Ishikawa (cell line): Measurements from ENCODE around the gene DPYSL5.

Experiments
- CEBPB ChIP-seq: IDR thresholded peaks from 2 replicates; pipeline ENCODE4 v1.6.1; 2012
- CREB1 ChIP-seq: IDR thresholded peaks from 2 replicates; pipeline ENCODE4 v1.6.1; 2012; ENCODE audit warnings: low read depth
- EGR1 ChIP-seq: IDR thresholded peaks from 2 replicates; pipeline ENCODE4 v1.6.1; 2012
- EP300 ChIP-seq: IDR thresholded peaks from 2 replicates; pipeline ENCODE4 v1.6.1; 2012; ENCODE audit warnings: borderline replicate concordance
- FOXM1 ChIP-seq: IDR thresholded peaks from 2 replicates; pipeline ENCODE4 v1.6.1; 2012; ENCODE audit warnings: low read depth, borderline replicate concordance
- NFIC ChIP-seq: IDR thresholded peaks from 2 replicates; pipeline ENCODE4 v1.6.1; 2012
- RAD21 ChIP-seq: IDR thresholded peaks from 2 replicates; pipeline ENCODE4 v1.6.1; 2012; ENCODE audit warnings: low read depth
- TAF1 ChIP-seq: IDR thresholded peaks from 2 replicates; pipeline ENCODE4 v1.6.1; 2012; ENCODE audit warnings: low read depth, mild to moderate bottlenecking
- TCF12 ChIP-seq: IDR thresholded peaks from 2 replicates; pipeline ENCODE4 v1.6.1; 2012; ENCODE audit warnings: low read depth
- TEAD4 ChIP-seq: IDR thresholded peaks from 2 replicates; pipeline ENCODE4 v1.6.1; 2012
- YY1 ChIP-seq: IDR thresholded peaks from 2 replicates; pipeline ENCODE4 v1.6.1; 2012; ENCODE audit warnings: low read depth
- ZBTB7A ChIP-seq: IDR thresholded peaks from 2 replicates; pipeline ENCODE4 v1.6.1; 2012; ENCODE audit warnings: low read depth
- TF ChIP-seq, protein P1 (sequence below): IDR thresholded peaks from 2 replicates; pipeline ENCODE4 v1.6.1; 2012; ENCODE audit warnings: low read depth, mild to moderate bottlenecking
- TF ChIP-seq, protein P2 (sequence below): IDR thresholded peaks from 2 replicates; pipeline ENCODE4 v1.6.1; 2012
- TF ChIP-seq, protein P3 (sequence below): IDR thresholded peaks from 2 replicates; pipeline ENCODE4 v1.6.1; 2012

The DPYSL5 gene

DNA sequence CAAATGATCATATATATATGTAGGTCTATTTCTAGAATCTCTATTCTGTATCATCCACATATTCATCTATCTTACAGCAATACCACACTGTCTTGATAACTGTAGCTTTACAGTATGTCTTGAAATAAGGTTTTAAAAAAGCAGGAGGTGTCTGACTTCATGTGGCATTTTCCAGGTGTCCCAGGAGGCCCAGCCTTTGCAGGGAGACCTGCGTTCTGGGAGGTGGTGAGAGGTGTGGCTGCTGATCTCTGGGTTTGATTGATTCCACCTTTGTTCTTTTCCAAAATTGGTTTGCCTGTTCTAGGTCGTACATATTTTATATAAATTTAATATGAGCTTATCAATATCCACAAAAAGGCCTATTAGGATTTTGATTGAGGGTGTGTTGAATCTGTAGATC lies 26.6 kb downstream of the DPYSL5 start:
- TF ChIP-seq, protein P1, sequence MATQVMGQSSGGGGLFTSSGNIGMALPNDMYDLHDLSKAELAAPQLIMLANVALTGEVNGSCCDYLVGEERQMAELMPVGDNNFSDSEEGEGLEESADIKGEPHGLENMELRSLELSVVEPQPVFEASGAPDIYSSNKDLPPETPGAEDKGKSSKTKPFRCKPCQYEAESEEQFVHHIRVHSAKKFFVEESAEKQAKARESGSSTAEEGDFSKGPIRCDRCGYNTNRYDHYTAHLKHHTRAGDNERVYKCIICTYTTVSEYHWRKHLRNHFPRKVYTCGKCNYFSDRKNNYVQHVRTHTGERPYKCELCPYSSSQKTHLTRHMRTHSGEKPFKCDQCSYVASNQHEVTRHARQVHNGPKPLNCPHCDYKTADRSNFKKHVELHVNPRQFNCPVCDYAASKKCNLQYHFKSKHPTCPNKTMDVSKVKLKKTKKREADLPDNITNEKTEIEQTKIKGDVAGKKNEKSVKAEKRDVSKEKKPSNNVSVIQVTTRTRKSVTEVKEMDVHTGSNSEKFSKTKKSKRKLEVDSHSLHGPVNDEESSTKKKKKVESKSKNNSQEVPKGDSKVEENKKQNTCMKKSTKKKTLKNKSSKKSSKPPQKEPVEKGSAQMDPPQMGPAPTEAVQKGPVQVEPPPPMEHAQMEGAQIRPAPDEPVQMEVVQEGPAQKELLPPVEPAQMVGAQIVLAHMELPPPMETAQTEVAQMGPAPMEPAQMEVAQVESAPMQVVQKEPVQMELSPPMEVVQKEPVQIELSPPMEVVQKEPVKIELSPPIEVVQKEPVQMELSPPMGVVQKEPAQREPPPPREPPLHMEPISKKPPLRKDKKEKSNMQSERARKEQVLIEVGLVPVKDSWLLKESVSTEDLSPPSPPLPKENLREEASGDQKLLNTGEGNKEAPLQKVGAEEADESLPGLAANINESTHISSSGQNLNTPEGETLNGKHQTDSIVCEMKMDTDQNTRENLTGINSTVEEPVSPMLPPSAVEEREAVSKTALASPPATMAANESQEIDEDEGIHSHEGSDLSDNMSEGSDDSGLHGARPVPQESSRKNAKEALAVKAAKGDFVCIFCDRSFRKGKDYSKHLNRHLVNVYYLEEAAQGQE, result no peak
- TF ChIP-seq, protein P2, sequence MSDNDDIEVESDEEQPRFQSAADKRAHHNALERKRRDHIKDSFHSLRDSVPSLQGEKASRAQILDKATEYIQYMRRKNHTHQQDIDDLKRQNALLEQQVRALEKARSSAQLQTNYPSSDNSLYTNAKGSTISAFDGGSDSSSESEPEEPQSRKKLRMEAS, result no peak
- no peak for TF ChIP-seq TEAD4
- TF ChIP-seq EP300, result no peak
- no peak for TF ChIP-seq CEBPB
- TF ChIP-seq EGR1, result no peak

DNA sequence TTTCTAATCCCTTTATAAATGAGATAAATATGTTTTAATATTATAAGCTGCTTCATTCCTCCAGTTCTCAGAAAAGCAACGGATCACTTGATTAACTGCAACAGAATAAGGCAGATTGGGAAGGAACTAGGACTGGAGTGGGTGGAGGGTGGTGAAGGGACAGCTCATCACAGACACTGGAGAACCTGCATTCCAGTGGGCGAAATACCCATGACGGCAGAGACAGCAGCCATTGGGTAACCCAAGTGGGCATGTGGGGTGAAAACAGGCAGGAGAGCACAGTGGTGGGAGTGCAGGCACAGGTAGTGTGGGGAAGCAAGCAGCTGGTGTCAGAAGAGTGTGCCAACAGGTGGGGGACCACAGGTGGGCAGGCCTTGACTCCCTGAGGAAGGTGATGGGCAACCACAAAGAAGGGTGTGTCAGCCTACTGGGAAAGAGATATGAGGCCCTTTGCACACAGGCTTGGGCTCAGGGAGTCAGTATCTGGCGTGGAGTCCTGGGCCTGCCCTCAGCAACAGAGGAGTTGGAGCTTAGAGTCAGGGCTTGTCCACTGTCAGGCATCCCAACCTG lies 27.2 kb downstream of the DPYSL5 start:
- TF ChIP-seq CEBPB, result no peak

DNA sequence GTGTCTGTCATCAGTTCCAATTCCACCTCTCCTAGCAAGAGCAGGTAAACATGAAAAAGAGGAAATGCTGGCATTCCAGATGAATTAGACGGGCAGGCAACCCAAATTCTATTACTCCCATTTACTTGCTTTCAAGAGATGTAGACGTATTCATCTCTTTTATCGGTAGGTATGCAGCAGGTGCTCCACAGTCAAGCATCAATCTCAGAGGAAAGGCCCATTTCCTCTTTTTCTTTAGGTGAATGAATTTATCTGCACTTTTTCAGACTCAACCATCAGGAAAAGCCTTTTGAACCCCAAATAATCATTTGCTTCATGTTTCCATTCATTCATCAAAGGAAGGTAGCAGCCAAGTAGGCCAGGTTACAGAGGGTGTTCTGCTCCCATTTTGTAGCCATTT lies 27.9 kb downstream of the DPYSL5 start:
- no peak for TF ChIP-seq RAD21
- TF ChIP-seq, protein P3, sequence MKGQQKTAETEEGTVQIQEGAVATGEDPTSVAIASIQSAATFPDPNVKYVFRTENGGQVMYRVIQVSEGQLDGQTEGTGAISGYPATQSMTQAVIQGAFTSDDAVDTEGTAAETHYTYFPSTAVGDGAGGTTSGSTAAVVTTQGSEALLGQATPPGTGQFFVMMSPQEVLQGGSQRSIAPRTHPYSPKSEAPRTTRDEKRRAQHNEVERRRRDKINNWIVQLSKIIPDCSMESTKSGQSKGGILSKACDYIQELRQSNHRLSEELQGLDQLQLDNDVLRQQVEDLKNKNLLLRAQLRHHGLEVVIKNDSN, result no peak
- TF ChIP-seq EGR1, result no peak
- TF ChIP-seq EP300, result no peak
- no peak for TF ChIP-seq CREB1
- TF ChIP-seq TEAD4, result no peak
- TF ChIP-seq, protein P2, result no peak
- TF ChIP-seq TAF1, result no peak
- no peak for TF ChIP-seq NFIC
- TF ChIP-seq CEBPB, result no peak
- TF ChIP-seq ZBTB7A, result no peak
- TF ChIP-seq, protein P1, result no peak
- TF ChIP-seq FOXM1, result no peak

DNA sequence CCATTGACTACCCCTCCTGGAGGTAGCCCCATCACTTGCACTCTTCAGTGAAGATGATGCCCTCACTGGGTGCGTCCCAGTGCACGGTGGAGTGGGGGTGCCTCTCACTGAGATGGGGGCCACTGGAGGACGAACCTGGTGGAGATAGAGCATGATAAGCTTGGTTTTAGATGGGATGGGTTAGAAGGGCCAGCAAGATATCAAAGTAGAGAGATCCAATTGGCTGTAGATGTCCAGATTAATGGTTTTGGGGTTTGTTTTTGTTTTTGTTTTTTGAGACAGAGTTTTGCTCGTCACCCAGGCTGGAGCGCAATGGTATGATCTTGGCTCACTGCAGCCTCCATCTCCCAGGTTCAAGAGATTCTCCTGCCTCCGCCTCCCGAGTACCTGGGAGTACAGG lies 28.3 kb downstream of the DPYSL5 start:
- TF ChIP-seq TEAD4 (no peak), RAD21 (no peak), TCF12 (no peak), ZBTB7A (no peak), TAF1 (no peak), EP300 (no peak), FOXM1 (no peak), CREB1 (no peak), NFIC (no peak), YY1 (no peak)
- TF ChIP-seq, protein P2, result no peak
- TF ChIP-seq, protein P1, result no peak

DNA sequence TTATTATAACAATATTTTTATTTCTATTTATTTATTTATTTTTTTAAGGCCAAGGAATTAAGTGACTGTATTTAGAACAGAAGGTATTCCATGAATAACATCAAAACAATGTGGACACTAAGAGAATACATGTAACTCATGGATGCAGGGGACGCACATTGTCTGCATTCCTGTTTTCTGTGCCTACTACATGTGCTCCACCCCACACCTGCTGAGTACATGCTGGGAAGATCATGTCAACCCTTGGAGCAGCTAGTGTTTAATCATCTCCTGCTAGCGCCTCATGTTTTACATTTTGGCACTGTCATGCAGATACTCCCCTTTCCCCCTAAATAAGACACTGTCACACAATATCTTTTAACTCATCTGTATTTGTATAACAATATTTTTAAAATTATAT lies 29.3 kb downstream of the DPYSL5 start:
- TF ChIP-seq NFIC (no peak), EP300 (no peak), RAD21 (no peak), FOXM1 (no peak), CEBPB (no peak), TCF12 (no peak), TEAD4 (no peak), YY1 (no peak), TAF1 (no peak), EGR1 (no peak), CREB1 (no peak), ZBTB7A (no peak)
- TF ChIP-seq, protein P1, result no peak
- TF ChIP-seq, protein P2, result no peak
- TF ChIP-seq, protein P3, result no peak
